Inflammatory macrophage treated with lipopolysaccharide for 1 hour (primary cell): ENCODE data around the gene C11orf68.

Experiments
- DNase-seq, 2 donors: peaks; one replicate each; pipeline ENCODE4 v3.0.0-alpha.2; 2020 to 2022

C11orf68 gene

DNA sequence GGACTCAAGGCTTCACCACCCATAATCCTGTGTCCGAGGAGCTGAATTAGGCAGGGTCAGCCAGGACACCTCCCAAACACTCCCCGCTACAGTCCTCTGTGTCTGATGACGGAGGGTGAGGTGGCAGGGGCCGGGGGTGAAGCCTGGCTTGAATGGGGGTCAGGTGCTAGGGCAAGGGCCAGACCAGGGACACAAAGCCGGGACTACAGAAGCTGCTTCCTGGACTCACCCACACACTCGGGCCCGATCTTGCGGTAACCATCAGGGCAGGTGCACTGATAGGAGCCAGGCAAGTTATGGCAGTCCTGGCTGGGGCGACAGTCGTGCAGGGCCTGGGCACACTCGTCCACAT lies 48.6 kb downstream of the C11orf68 start:
- DNase-seq = no peak

DNA sequence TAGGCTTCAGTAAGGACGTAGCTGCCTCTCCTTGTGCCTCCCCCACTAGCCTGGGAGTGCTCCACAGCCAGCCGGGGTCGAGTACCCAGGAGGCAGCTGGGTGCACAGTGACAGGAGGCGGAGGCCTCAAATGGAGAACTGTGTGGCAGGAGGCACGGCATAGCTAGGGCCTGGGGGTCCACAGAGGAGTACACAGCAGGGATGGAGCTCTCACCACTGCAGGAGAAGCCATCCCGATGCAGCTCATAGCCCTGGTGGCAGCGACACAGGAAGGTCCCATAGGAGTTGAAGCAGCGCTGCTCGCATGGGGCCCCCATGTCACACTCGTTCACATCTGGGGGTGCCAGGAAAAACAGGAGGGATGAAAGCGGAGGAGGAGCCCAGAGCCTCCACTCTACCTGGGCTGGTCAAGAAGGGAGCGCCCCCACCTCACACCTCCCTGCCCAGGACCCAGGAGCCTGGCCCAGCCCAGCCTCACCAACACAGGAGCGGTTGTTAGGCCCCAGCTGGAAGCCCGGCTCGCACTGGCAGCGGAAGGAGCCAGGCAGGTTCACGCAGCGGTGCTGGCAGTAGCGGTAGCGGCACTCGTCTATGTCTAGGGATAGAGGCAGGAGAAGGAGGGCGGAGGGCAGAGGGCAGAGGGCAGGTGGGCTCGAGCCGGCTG lies 49.1 kb downstream of the C11orf68 start:
- DNase-seq = no peak

DNA sequence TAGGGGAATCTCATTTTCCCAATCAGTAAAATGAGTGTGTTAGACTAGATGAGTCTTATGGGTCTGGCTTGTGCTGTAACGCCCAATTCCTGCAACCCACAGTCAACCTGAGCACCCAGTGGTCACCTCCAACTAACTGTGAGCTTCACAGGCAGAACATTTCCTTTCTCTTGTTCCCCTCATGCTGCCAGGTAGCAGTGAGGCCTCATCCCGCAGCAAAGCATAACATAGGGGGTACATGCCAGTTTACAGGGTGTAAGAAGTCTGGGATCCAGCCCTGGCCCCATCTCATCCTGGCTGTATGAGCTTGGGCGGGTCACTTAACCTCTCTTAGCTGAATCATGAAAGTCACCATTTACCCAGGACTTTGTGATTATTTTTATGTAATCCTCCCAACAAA lies 50.0 kb downstream of the C11orf68 start:
- no peak for DNase-seq

DNA sequence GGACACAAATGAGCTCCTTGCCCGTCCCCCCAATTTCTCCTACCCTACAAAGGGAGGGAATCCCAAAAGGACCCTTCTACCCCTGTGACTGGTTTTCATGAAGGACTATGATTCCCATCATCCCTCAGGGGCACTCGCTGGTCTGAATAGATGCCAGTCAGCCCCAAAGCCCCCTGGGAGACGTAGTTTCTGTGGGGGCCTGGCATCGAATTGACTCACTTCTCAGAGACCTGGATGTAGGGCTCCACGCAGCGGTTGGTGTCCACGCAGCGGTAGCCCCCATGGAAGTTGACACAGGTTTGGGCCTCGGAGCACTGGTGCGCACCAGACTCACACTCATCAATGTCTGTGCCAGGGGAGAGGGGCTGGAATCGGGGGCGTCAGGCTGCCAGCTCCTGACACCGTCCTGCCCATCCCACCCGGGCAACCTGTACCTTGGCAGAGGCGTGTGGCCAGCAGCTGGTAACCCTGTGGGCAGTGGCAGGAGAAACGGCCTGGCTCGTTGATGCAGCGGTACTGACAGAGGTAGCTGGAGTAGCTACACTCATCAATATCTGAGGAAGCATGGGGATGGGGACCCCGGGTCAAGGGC lies 50.7 kb downstream of the C11orf68 start:
- no peak for DNase-seq

DNA sequence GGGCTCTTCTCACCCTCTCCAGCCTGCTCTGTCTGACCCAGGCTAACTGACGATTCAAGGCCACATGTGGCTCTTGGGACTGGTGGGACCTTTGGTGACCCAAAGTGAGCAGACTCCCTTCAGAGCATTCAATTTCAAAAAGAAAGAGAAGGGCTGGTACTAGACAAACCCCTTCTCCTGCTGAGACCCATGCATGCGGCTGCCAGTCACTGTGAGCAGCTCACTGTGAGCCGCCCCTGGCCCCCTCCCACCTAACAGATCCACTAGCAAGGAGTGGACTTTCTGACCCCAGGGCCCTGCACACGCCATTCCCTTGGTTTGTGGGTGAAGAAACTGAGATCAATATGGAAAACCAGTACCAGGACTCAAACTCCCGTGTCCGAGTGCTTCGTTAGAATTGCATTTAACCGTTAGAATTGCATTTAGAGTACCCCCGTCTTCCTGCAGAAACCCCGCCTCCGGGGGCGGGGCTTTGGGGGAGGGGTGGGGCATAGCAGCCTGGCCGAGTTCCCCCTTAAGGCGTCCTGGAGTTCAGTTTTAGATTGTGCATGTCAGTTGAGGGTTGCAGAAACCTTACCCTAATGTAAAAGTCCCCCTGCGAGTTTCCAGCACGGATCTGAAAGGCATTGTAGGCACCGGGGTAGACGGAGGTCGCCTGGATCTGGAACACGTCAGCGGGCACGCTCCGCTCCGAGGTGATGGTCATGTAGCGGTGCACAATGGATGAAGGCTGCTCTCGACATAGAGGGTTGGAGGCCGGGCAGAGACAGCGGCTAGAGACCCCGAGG lies 51.4 kb downstream of the C11orf68 start:
- DNase-seq = no peak
